ENCODE results near the gene MON2. TPM values are rescaled to one million over a fixed set of nuclear protein-coding genes. Genes with fewer than 3 reads are reported as not detected.
A peak's percentile ranks its signal among the peaks of the same experiment; 100 is the strongest.

The MON2 gene
- total and polyA plus RNA-seq, 2 of the 8 experiments (the other 6 are each of a cell fraction or from before 2014, with no cell fraction given): 3.8 to 21.8 TPM

GRCh38 chr12:62629413-62629812 is 162.8 kb downstream of the MON2 start (continued):
- TF ChIP-seq NANOG (IDR thresholded peaks at IDR 0.05; ENCODE audit: insufficient read depth, low read depth, low read length, poor library complexity, severe bottlenecking): peak; percentile 73
- no peak for TF ChIP-seq E2F6 (IDR thresholded peaks at IDR 0.05)
- no peak for TF ChIP-seq NRF1 (IDR thresholded peaks at IDR 0.05; ENCODE audit: low read depth, low read length)
- TF ChIP-seq EZH2 (IDR thresholded peaks at IDR 0.05; ENCODE audit: low read depth, low read length, severe bottlenecking): no peak
- no peak; the same call in 1 of the 2 replicates for TF ChIP-seq YY1 (IDR thresholded peaks at IDR 0.05; ENCODE audit: low read depth, low read length)
- TF ChIP-seq BACH1 (IDR thresholded peaks at IDR 0.05; ENCODE audit: low read length): no peak
- no peak for TF ChIP-seq SP4 (IDR thresholded peaks at IDR 0.05; ENCODE audit: low read length)
- peak in 1 of 2 experiments; percentile 57; a peak in 1 of 4 replicates for TF ChIP-seq SIN3A (conservative IDR thresholded peaks at IDR 0.05 in 1 of 2, IDR thresholded peaks at IDR 0.05 in 1 of 2; ENCODE audit: low read depth in 1 of 2, low read length in 2 of 2)
- TF ChIP-seq HDAC6 (IDR thresholded peaks at IDR 0.05; ENCODE audit: low read depth, low read length): no peak
- no peak for TF ChIP-seq CHD1 (IDR thresholded peaks at IDR 0.05; ENCODE audit: low read depth, low read length)
- peak; percentile 32 for TF ChIP-seq CHD7 (IDR thresholded peaks at IDR 0.05; ENCODE audit: insufficient replicate concordance, low read length)
